Stimulated activated naive B cell treated with anti-CD40 and anti-IgM and Interleukin-4, amounts not matched to agents 10 μg/mL and 1 μg/mL and 100 μg/mL, for 72 hours (primary cell): ENCODE data around the gene UQCRH.

Source experiments
- ATAC-seq, 2 donors: fragments of 150-1000 bp; cut with Tn5 transposase; replicated peaks; 2 replicates each; pipeline ENCODE4 v1.10.0; 2021; ENCODE audit warnings: moderate library complexity in 1 of 2
- DNase-seq: peaks from one replicate; pipeline ENCODE4 v3.0.0; 2021
- H3K27ac Mint-ChIP-seq: one replicate; pipeline ENCODE4 v1.8.0; 2022; ENCODE audit warnings: mild to moderate bottlenecking, mixed read lengths
- H3K27me3 Mint-ChIP-seq, 2 donors: one replicate each; pipeline ENCODE4 v1.8.0; 2022; ENCODE audit warnings: mixed read lengths in 2 of 2
- H3K36me3 Mint-ChIP-seq, 2 donors: one replicate each; pipeline ENCODE4 v1.8.0; 2022; ENCODE audit warnings: mixed read lengths in 2 of 2, mild to moderate bottlenecking in 1 of 2
- H3K4me1 Mint-ChIP-seq, 2 donors: one replicate each; pipeline ENCODE4 v1.8.0; 2022; ENCODE audit warnings: mixed read lengths in 2 of 2, mild to moderate bottlenecking in 1 of 2
- H3K4me3 Mint-ChIP-seq, 2 donors: one replicate each; pipeline ENCODE4 v1.8.0; 2022; ENCODE audit warnings: mild to moderate bottlenecking in 2 of 2, mixed read lengths in 2 of 2, moderate library complexity in 1 of 2
- H3K9me3 Mint-ChIP-seq, 2 donors: one replicate each; pipeline ENCODE4 v1.8.0; 2022; ENCODE audit warnings: mixed read lengths in 2 of 2, mild to moderate bottlenecking in 1 of 2

Gene UQCRH

DNA sequence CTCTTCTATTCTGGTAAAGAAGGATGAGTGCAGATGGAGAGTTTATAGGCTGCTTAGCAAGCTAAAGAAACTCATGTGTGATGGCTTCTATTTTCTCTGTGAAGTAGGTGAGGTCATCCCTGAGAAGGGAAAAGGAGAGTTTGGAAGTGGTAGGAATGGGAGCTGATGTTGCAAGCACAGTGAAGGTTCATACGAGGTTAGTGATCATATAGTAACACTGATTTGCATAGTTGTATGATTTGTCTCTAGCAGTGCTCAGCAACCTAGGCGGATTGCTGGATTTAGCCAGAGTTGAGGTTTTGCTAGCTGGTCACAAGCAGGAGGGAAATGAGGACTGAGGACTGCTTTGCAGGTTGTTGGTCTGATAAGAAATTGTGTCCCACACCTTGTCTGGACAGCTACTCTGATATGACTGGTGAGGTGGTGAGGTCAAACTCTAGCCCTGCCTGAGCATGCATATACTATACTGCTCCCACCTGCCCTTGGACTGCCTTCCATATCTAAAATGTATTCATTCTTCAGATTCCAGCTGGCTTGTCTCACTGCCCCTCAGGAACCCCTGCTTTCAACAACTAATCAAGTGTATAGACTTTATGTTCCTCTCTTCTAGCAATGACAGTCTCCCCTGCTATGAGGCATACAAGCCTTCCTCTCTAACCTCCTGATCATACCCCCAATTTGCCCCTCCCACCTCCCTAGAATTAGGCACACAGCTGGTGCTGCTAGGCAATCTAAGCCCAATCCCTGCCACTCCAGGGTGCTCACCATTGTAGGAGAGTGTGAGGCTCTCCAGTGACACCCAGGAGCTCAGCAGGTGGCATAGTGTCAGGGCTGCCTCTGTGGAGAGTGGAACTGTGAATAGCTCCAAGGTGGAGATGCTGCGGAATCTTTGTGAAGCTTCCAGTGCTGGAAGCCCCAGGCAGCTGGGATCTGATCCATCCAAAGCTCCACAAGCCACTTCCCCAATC, 18.6 kb upstream of the UQCRH start:
- Mint-ChIP-seq H3K27ac (peak overlapping the region; percentile 16), H3K4me3 (no peak overlapping the region), H3K36me3 (peaks cover 48 to 68% of the 10 kb centered on the region in 2 donors), H3K27me3 (no peaks in the 10 kb centered on the region), H3K4me1 (peaks cover 8 to 24% of the 10 kb centered on the region in 2 donors), H3K9me3 (no peaks in the 10 kb centered on the region)
- ATAC-seq (peak; percentile 13 to 26), DNase-seq (no peak)

DNA sequence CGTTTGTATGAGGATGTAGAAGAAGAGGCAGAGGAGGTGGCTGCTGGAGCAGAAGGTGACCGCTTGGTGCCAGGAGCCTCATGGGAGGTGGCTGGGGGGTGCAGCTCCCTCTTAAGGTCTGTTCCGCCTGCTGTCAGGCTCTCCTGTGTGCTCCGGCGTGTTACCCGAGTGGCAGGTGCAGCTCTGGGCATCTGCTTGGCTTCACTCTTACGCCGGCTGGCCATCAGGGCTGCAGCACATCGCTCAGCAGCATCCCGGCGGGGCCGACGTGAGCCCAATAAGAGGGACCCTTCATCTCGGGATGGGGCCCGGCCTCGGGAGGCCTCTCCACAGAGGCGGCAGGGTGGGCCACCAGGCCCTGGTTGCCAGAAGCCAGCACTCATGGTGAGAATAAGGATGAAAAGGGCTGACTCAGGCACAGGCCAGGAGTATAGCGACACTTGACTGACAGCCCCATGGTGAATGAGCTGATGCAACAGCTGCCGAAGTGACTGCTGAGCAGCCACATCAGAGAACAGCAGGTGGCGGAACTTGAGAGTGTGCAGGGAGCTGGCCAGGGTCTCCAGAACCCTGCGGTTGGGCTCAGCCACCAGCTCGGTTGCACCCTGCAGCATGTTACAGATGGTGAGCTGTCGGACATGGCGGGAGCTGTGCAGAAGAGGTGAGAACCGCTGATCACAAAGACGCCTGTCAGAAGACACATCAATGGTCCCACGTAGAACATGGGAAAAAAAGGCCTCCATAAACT, 17.6 kb upstream of the UQCRH start:
- Mint-ChIP-seq H3K27ac (peak overlapping the region; percentile 16), H3K4me1 (peaks cover 8 to 24% of the 10 kb centered on the region in 2 donors), H3K4me3 (no peak overlapping the region), H3K27me3 (no peaks in the 10 kb centered on the region), H3K36me3 (peaks cover 46 to 65% of the 10 kb centered on the region in 2 donors), H3K9me3 (no peaks in the 10 kb centered on the region)
- no peak for DNase-seq
- ATAC-seq, result no peak

DNA sequence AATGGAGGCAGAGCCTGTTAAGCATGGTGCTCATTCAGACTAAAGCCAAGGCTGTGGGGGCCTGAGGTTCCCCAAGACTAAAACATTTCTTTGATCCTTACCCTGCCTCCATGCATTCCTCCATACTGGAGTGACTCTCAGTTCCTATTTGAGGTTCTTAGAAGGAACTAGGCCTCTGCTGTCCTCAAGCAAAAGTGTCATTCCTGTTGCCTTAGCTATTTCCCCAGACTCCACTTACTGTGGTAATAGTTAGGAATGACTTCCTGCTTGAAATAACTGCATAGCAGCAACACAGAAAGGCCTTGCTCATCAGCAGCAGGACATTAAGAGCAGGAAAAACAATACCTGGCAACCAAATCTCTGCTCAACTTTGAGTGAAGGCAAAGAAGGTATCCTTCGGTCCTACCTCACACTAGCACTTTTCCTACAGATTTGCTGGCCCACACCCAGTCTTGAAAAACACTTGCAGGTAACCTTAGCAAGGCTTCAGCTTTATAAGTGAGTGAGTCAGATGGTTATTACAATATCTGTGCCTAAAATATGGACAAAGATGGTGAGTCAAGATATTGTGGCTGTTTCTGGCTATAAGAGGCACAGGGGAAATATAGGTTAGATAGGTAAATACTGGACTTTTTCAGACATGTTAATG, 14.9 kb upstream of the UQCRH start:
- no peaks in the 10 kb centered on the region for H3K27me3 Mint-ChIP-seq
- H3K36me3 Mint-ChIP-seq, result peaks cover 33 to 50% of the 10 kb centered on the region in 2 donors
- no peak for ATAC-seq
- H3K4me1 Mint-ChIP-seq, result peaks cover 6 to 17% of the 10 kb centered on the region in 2 donors
- H3K27ac Mint-ChIP-seq, result peak overlapping the region; percentile 22
- no peak overlapping the region for H3K4me3 Mint-ChIP-seq
- DNase-seq, result no peak
- H3K9me3 Mint-ChIP-seq, result no peaks in the 10 kb centered on the region

DNA sequence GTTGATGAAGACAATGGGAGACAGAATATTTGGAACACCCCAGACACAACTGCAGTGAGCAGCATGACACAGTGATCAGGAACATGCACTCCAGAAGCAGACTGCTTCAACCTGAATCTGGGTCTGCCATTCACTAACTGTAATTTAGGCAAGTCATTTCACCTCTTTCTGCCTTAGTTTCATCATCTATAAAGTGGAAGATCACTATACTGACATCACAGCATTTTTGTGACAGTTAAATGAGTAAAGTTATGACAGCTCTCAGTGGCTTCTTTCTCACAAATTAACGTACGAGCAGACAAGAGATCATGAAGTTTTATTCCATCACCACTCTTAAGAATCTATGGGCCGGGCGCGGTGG, 14.4 kb upstream of the UQCRH start:
- Mint-ChIP-seq H3K27ac (no peak overlapping the region), H3K4me1 (peaks cover 3 to 12% of the 10 kb centered on the region in 2 donors), H3K4me3 (no peak overlapping the region), H3K36me3 (peaks cover 33 to 49% of the 10 kb centered on the region in 2 donors), H3K9me3 (no peaks in the 10 kb centered on the region), H3K27me3 (no peaks in the 10 kb centered on the region)
- no peak for ATAC-seq
- no peak for DNase-seq

DNA sequence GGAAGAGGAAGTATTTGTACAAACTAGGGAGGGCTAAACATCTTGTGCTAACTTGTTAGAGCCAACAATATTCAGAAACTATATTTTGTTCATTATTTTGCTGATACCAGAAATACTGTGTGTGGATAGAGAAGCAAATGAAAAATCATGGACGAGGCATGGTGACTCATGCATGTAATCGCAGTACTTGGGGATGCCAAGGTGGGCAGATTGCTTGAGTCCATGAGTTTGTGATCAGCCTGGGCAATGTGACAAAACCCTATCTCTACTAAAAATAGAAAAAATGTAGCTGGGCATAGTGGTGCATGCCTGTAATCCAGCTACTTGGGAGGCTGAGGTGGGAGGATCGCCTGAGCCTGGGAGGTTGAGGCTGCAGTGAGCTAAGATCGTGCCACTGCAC, 13.5 kb upstream of the UQCRH start:
- ATAC-seq, result no peak
- Mint-ChIP-seq H3K9me3 (no peaks in the 10 kb centered on the region), H3K4me3 (no peak overlapping the region), H3K4me1 (peaks cover 3 to 9% of the 10 kb centered on the region in 2 donors), H3K27me3 (no peaks in the 10 kb centered on the region), H3K27ac (no peak overlapping the region), H3K36me3 (peaks cover 29 to 46% of the 10 kb centered on the region in 2 donors)
- DNase-seq, result no peak

DNA sequence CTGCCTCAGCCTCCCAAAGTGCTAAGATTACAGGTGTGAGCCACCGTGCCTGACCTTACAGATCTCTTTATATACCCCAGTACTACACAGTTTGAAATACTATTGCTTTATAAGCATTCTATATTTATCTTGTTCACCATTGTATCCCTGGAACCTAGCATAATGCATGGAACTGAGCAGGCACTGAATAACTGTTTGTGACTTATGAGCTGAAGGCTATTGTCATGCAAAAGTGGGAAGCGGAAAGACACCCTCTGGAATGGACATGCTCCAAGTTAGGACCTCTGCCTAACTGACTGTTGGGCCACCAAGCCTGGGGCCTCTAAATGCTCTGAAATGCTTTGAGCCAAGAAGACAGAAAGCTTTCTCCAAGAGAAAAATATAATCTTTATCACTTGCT, 8.2 kb upstream of the UQCRH start:
- Mint-ChIP-seq H3K4me3 (no peak overlapping the region), H3K4me1 (peaks cover 6 to 13% of the 10 kb centered on the region in 2 donors), H3K36me3 (peaks cover 30 to 52% of the 10 kb centered on the region in 2 donors), H3K9me3 (no peaks in the 10 kb centered on the region), H3K27me3 (no peaks in the 10 kb centered on the region), H3K27ac (no peak overlapping the region)
- ATAC-seq (no peak), DNase-seq (no peak)

DNA sequence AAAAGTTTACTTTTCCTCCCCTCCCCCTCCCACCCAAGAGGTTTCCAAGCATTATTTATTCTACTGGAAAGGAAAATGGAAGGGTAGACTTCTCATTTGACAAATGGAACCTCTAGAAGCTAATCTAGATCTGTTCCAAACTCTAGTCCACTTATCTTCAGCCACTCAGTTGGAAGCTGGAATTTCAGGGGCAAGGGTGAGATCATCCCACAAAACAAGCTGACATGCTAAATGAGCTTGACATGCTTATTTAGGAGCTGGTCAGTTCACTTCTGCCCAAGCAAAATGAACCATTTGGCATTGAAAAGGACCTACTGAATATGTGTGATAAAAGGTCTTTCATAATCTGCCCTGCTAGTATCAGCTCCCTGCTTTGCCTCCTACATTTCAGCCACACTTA, 5.1 kb upstream of the UQCRH start:
- no peak overlapping the region for H3K27ac Mint-ChIP-seq
- no peaks in the 10 kb centered on the region for H3K27me3 Mint-ChIP-seq
- no peak for ATAC-seq
- H3K4me1 Mint-ChIP-seq, result peaks cover 21 to 40% of the 10 kb centered on the region in 2 donors
- peaks cover 36 to 62% of the 10 kb centered on the region in 2 donors for H3K36me3 Mint-ChIP-seq
- H3K9me3 Mint-ChIP-seq, result no peaks in the 10 kb centered on the region
- no peak for DNase-seq
- no peak overlapping the region for H3K4me3 Mint-ChIP-seq

DNA sequence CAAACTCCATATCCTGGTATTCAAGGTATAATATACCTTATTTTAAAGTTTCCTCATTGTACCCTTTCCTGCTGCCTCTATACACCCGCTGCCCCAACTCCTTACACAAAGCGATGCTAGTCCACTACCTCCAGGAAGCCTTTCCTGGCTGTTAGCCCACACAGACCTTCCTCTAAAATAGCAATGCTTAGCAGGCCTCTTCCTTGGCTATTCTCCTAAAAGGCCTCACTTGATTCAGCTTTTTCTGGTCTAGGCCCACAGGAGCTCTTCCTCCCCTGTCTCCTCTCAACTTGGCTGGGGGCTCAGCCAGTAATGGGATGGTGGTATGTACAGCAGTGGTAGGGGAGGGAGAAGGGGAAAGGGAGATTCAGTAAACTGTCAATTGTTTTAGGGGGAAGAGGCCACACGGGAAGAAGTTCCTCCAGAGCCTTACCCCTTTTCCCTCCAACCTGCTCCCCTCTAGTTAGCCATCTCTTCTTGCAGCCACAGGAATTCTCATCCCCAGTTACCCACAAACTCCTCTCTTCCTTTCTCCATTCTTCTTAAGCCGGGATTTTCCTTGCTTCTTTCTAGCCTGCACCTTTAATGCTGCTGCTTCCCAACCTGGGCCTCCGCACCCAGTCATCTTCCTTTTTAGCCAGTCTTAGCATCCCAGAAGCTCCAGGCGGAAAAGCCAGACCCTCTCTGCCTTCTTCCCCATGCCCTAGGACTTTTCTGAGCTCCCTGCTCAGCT, 2.7 kb upstream of the UQCRH start:
- H3K4me3 Mint-ChIP-seq, result peak overlapping the region; percentile 92 to 100
- no peaks in the 10 kb centered on the region for H3K27me3 Mint-ChIP-seq
- H3K4me1 Mint-ChIP-seq, result peaks cover 23 to 46% of the 10 kb centered on the region in 2 donors
- ATAC-seq, result no peak
- peak overlapping the region; percentile 99 for H3K27ac Mint-ChIP-seq
- H3K36me3 Mint-ChIP-seq, result peaks cover 47 to 54% of the 10 kb centered on the region in 2 donors
- no peaks in the 10 kb centered on the region for H3K9me3 Mint-ChIP-seq
- DNase-seq, result no peak

DNA sequence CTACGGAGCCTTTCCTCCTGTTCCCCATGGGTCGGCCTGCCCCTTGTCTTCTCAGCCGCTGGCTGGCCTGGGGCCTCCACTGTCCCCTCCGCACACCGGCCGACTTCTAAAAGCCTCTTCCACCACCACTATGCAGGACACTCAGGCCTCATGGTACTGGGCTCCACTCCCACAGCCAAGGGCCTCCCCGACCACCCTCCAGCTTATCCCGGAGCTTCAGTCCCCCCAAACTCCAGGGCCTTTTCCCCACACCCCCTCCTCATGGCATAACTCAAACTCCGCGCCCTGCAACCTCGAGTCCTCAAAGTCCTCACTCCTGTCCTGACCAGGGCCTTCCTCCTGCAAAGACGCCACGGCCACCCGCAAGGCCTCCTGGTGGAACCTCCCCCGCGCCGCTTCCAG, 2.1 kb upstream of the UQCRH start:
- H3K4me1 Mint-ChIP-seq, result peaks cover 23 to 46% of the 10 kb centered on the region in 2 donors
- H3K36me3 Mint-ChIP-seq, result peaks cover 50% of the 10 kb centered on the region in 2 donors
- peak overlapping the region; percentile 92 to 100 for H3K4me3 Mint-ChIP-seq
- no peak for DNase-seq
- ATAC-seq, result no peak
- H3K9me3 Mint-ChIP-seq, result no peaks in the 10 kb centered on the region
- peak overlapping the region; percentile 99 for H3K27ac Mint-ChIP-seq
- no peaks in the 10 kb centered on the region for H3K27me3 Mint-ChIP-seq

DNA sequence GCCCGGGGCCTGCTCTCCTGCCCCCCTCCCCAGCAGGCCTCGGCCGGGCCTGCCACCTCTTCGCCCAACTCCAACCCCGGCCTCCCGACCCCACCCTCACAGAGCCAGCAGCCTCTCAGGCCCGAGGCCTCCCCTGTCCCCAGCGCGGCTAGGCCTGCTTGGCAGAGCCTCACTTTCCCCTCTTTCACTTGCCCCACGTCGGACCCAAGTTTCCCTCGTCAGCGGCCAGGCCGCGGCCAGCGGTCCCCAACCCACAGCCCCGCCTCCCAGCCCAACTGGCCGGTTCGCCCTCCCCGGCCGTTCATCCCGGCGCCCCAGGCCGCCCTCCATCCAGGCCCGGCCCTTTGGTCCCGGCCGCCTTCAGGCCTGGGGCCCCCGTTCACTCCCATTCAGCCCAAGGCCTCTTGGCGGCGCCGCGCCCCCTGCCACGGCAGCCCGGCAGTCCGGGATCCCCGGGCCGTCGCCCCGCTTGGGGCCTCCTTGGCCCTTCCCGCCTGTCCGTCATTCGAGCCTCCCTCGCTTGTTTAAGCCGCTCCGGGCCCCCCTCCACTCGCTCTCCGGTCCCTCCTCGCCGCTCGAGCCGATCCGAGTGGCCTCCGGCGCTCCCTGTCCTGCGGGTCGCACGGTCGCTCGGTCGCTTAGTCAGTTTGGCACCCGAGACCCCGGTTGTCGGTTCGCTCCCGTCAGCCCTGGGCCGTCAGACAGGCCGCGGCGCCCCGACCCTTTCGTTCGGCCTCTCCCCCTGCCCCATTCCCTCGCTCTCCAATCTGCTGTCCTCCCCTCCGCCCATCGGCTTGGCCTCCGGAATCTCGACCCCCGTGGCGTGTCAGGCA, 1.5 kb upstream of the UQCRH start:
- peak; percentile 52 to 56 for ATAC-seq
- no peaks in the 10 kb centered on the region for H3K9me3 Mint-ChIP-seq
- peak overlapping the region; percentile 99 for H3K27ac Mint-ChIP-seq
- H3K27me3 Mint-ChIP-seq, result no peaks in the 10 kb centered on the region
- peaks cover 43 to 46% of the 10 kb centered on the region in 2 donors for H3K36me3 Mint-ChIP-seq
- DNase-seq, result peak; percentile 59
- H3K4me1 Mint-ChIP-seq, result peaks cover 24 to 52% of the 10 kb centered on the region in 2 donors
- H3K4me3 Mint-ChIP-seq, result peak overlapping the region; percentile 92 to 100

DNA sequence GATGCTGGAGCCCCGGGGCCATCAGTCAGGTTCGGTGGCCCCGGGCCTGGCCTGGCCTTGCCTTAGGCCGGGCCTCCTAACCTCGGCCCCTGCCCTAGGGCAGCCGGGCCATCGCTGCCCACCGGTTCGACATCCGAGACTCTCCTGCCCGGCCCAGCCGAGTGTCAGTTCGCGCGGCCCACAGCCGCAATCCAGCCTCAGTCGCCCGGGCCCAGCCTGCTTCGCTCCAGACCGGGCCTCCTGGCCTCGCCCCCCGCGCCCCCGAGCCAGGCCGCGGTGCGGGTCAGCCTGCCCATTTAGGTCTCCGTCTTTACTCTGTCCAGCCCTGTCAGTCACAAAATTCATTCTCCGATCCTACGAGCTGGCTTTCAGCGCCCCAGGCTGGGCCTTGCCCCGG, 859 bp upstream of the UQCRH start:
- DNase-seq (peak; percentile 28), ATAC-seq (peak; percentile 16 to 20)
- H3K27me3 Mint-ChIP-seq, result no peaks in the 10 kb centered on the region
- peaks cover 40 to 41% of the 10 kb centered on the region in 2 donors for H3K36me3 Mint-ChIP-seq
- peak overlapping the region; percentile 99 for H3K27ac Mint-ChIP-seq
- no peaks in the 10 kb centered on the region for H3K9me3 Mint-ChIP-seq
- peaks cover 29 to 58% of the 10 kb centered on the region in 2 donors for H3K4me1 Mint-ChIP-seq
- peak overlapping the region; percentile 92 to 100 for H3K4me3 Mint-ChIP-seq

DNA sequence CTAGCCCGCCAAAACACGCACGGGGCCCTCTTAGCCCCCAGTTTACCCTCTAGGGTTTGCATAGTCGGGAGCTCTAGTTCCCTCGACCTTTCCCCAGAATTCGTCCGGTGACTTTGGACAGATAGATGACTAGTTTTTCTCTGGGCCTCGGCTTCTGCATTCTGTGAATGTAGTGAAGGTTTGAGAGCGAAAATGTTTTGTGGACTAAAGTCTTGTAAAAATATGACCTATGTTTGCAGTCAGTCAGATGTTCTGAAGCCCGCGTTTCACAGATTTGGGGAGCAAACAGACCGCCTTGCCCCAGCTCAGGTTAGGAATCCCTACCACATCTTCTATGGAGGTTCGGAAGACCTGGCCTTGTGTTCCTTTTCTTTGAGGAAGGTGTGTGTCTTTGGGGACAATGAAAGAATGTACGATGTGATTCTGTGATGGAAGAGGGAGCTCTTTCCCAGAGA, 401 bp downstream of the UQCRH start:
- Mint-ChIP-seq H3K9me3 (no peaks in the 10 kb centered on the region), H3K27me3 (no peaks in the 10 kb centered on the region), H3K4me3 (peak overlapping the region; percentile 92 to 100), H3K36me3 (peaks cover 42 to 44% of the 10 kb centered on the region in 2 donors), H3K27ac (peak overlapping the region; percentile 99), H3K4me1 (peaks cover 34 to 66% of the 10 kb centered on the region in 2 donors)
- DNase-seq, result no peak
- ATAC-seq, result no peak

DNA sequence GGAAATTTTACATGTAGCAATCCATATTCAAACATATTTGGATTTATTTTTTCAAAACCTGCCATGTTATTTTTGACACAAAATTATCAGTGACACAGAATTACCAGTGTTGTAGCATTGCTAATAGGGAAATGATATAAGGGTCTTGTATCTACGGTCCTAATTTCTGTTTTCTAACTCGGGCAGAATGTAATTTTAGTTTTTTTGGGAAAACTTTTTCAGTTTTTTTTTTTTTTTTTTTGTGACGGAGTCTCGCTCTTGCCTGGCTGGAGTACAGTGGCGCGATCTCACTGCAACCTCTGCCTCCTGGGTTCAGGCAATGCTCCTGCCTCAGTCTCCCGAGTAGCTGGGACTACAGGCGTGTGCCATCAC, 2.6 kb downstream of the UQCRH start:
- ATAC-seq (no peak), DNase-seq (no peak)
- Mint-ChIP-seq H3K4me3 (peak overlapping the region; percentile 21 to 100), H3K4me1 (peaks cover 28 to 50% of the 10 kb centered on the region in 2 donors), H3K27me3 (no peaks in the 10 kb centered on the region), H3K9me3 (no peaks in the 10 kb centered on the region), H3K36me3 (peaks cover 44 to 47% of the 10 kb centered on the region in 2 donors), H3K27ac (no peak overlapping the region)
